ENCODE measurements around the gene TOP2A.
"Not testable (repeated sequence)": the region's sequence is repeated elsewhere in the genome, so short reads cannot be mapped to it uniquely, and the experiment has no call there.

The TOP2A gene

GRCh38 chr17:40431231-40431602, 13.5 kb upstream of the TOP2A start:
- no peak for DNase-seq

- no peak for DNase-seq
These were observed 12.9 kb upstream of the TOP2A start for GRCh38 chr17:40430272-40431230.

- DNase-seq, result no peak
These were observed 9.4 kb upstream of the TOP2A start for GRCh38 chr17:40427002-40427491.

- no peak for DNase-seq
These were observed 8.0 kb upstream of the TOP2A start for GRCh38 chr17:40425741-40426140.

- peak in 1 of 2 experiments; percentile 25 for DNase-seq
These were observed 5.4 kb upstream of the TOP2A start for GRCh38 chr17:40422990-40423633.

- DNase-seq, result peak; percentile 48 to 71
These were observed 2.0 kb upstream of the TOP2A start for GRCh38 chr17:40419559-40420331.

GRCh38 chr17:40418428-40418706, 671 bp upstream of the TOP2A start:
- DNase-seq, result no peak

GRCh38 chr17:40417258-40417608, 463 bp downstream of the TOP2A start:
- DNase-seq, result peak; percentile 40 to 51

- DNase-seq, result no peak
These were observed 1.0 kb downstream of the TOP2A start for GRCh38 chr17:40416671-40417070.

- DNase-seq, result peak; percentile 72 to 76
These were observed 2.3 kb downstream of the TOP2A start for GRCh38 chr17:40415390-40415789.

GRCh38 chr17:40414312-40414711, 3.4 kb downstream of the TOP2A start:
- not testable (repeated sequence) for DNase-seq

GRCh38 chr17:40412880-40413279, 4.8 kb downstream of the TOP2A start:
- no peak for DNase-seq

- no peak for DNase-seq
These were observed 5.9 kb downstream of the TOP2A start for GRCh38 chr17:40411821-40412220.

GRCh38 chr17:40410082-40410481, 7.6 kb downstream of the TOP2A start:
- no peak for DNase-seq

- not testable (repeated sequence) for DNase-seq
These were observed 8.2 kb downstream of the TOP2A start for GRCh38 chr17:40409540-40409939.

- no peak for DNase-seq
These were observed 10.2 kb downstream of the TOP2A start for GRCh38 chr17:40407460-40407859.

- DNase-seq, result no peak
These were observed 13.7 kb downstream of the TOP2A start for GRCh38 chr17:40404003-40404402.

GRCh38 chr17:40402668-40403067, 15.0 kb downstream of the TOP2A start:
- DNase-seq, result no peak

- DNase-seq, result peak; percentile 47 to 71
These were observed 18.5 kb downstream of the TOP2A start for GRCh38 chr17:40399185-40399584.

GRCh38 chr17:40386555-40386954, 31.1 kb downstream of the TOP2A start:
- not testable (repeated sequence) for DNase-seq

- no peak for DNase-seq
These were observed 35.4 kb downstream of the TOP2A start for GRCh38 chr17:40382251-40382650.

GRCh38 chr17:40378966-40379365, 38.7 kb downstream of the TOP2A start:
- DNase-seq, result no peak

- DNase-seq, result no peak
These were observed 39.9 kb downstream of the TOP2A start for GRCh38 chr17:40377832-40378231.

- not testable (repeated sequence) for DNase-seq
These were observed 41.2 kb downstream of the TOP2A start for GRCh38 chr17:40376541-40376940.

Measured in AML-193 (cell line).